OCI-LY3 (cell line): ENCODE data around the gene MTFR1L.

Experiments
- H2AFZ ChIP-seq: fragments of 200-600, 300-600 bp; shearing (Covaris generic); 2 replicates; pipeline ENCODE4 v1.6.0; 2014; ENCODE audit warnings: antibody characterized with exemption, low read depth, low read length
- H3K27ac ChIP-seq: fragments of 200-600, 300-600 bp; sonication (generic); 2 replicates; pipeline ENCODE4 v1.5.1; 2014; ENCODE audit warnings: mild to moderate bottlenecking, low read length, moderate library complexity, mixed read lengths
- H3K27me3 ChIP-seq: fragments of 200-600, 300-600 bp; sonication (generic); 2 replicates; pipeline ENCODE4 v1.6.1; 2014; ENCODE audit warnings: low read depth, low read length, mixed read lengths
- H3K36me3 ChIP-seq: fragments of 200-600, 300-600 bp; sonication (generic); replicated peaks from 2 replicates; pipeline ENCODE3; 2014; ENCODE audit warnings: low read depth, low read length, mixed read lengths
- H3K4me1 ChIP-seq: fragments of 300-600, 200-600 bp; sonication (generic); 2 replicates; pipeline ENCODE4 v1.6.1; 2014; ENCODE audit warnings: low read length, mixed read lengths
- H3K4me2 ChIP-seq: fragments of 200-600, 300-600 bp; sonication (generic); 2 replicates; pipeline ENCODE4 v1.6.1; 2014; ENCODE audit warnings: low read length, mixed read lengths
- H3K4me3 ChIP-seq: fragments of 300-600, 200-600 bp; sonication (generic); 2 replicates; pipeline ENCODE4 v1.5.1; 2014; ENCODE audit warnings: antibody characterized with exemption, mild to moderate bottlenecking, low read length, moderate library complexity
- H3K79me2 ChIP-seq: fragments of 300-600, 200-600 bp; shearing (Covaris generic); 2 replicates; pipeline ENCODE4 v1.6.1; 2014; ENCODE audit warnings: mild to moderate bottlenecking, low read length, mixed read lengths
- H3K9ac ChIP-seq: fragments of 300-600, 200-600 bp; shearing (Covaris generic); 2 replicates; pipeline ENCODE4 v1.6.0; 2014; ENCODE audit warnings: mild to moderate bottlenecking, low read length, moderate library complexity
- H3K9me3 ChIP-seq: fragments of 200-600, 300-600 bp; shearing (Covaris generic); 2 replicates; pipeline ENCODE4 v1.6.1; 2014; ENCODE audit warnings: low read length, mixed read lengths; ENCODE audit not compliant: insufficient read depth
- H4K20me1 ChIP-seq: fragments of 200-600, 300-600 bp; sonication (generic); 2 replicates; pipeline ENCODE4 v1.6.1; 2016; ENCODE audit warnings: low read length, mixed read lengths; ENCODE audit not compliant: insufficient read depth
- CTCF ChIP-seq: fragments of 200-600, 300-600 bp; sonication (generic); IDR thresholded peaks from 2 replicates; pipeline ENCODE4 v1.5.1; 2014; ENCODE audit warnings: antibody characterized with exemption, low read length, low read depth
- EZH2phosphoT487 ChIP-seq: fragments of 200-600 bp; shearing (Covaris generic); IDR thresholded peaks from 2 replicates; pipeline ENCODE4 v1.6.1; 2018; ENCODE audit warnings: antibody characterized with exemption, mixed run types, low read depth

The MTFR1L gene

GRCh38 chr1:25817840-25818501 lies 1.8 kb upstream of the MTFR1L start:
- peaks cover 6% of the 10 kb centered on the region for H3K4me1 ChIP-seq
- H3K9me3 ChIP-seq = no peaks in the 10 kb centered on the region
- H3K4me3 ChIP-seq = no peak overlapping the region
- H4K20me1 ChIP-seq = no peaks in the 10 kb centered on the region
- H2AFZ ChIP-seq = no peak overlapping the region
- H3K79me2 ChIP-seq = peaks cover 16% of the 10 kb centered on the region
- no peak overlapping the region for H3K27ac ChIP-seq
- no peak for TF ChIP-seq EZH2phosphoT487
- TF ChIP-seq CTCF = no peak
- no peak overlapping the region for H3K4me2 ChIP-seq
- H3K36me3 ChIP-seq = no peaks in the 10 kb centered on the region
- no peaks in the 10 kb centered on the region for H3K27me3 ChIP-seq
- H3K9ac ChIP-seq = no peak overlapping the region

DNA sequence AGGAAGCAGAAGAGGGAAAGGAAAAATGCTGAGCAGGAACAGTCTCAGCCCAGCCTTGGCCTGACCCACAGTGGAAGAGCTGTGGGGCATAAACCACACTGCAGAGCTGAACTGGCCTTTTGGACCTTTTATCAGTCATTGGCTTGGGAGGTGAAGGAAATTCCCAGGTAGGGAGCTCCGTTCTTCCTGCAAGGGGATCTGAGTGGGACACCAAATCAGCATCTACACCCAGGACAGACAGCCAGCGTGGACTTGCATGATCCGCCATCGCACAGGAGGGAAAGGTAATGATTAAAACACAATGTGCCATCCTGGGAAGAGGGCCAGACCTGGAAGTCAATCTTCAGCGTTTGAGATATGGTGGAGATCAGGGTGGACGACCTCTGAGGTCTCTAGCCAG lies 1.2 kb upstream of the MTFR1L start:
- Histone ChIP-seq H3K4me3 (peak overlapping the region; percentile 92; the same call in 1 of the 2 replicates), H3K9me3 (no peaks in the 10 kb centered on the region), H4K20me1 (no peaks in the 10 kb centered on the region), H3K79me2 (peaks cover 16% of the 10 kb centered on the region), H3K27ac (no peak overlapping the region), H2AFZ (no peak overlapping the region), H3K9ac (no peak overlapping the region), H3K27me3 (no peaks in the 10 kb centered on the region), H3K4me2 (peak overlapping the region; percentile 90), H3K36me3 (no peaks in the 10 kb centered on the region), H3K4me1 (peaks cover 6% of the 10 kb centered on the region)
- TF ChIP-seq EZH2phosphoT487 = no peak
- TF ChIP-seq CTCF = no peak

- no peaks in the 10 kb centered on the region for H3K36me3 ChIP-seq
- peak overlapping the region; percentile 90 for H3K4me2 ChIP-seq
- H3K4me1 ChIP-seq = peaks cover 4% of the 10 kb centered on the region
- peak overlapping the region; percentile 37 for H3K27ac ChIP-seq
- no peaks in the 10 kb centered on the region for H3K9me3 ChIP-seq
- no peaks in the 10 kb centered on the region for H4K20me1 ChIP-seq
- H3K9ac ChIP-seq = peak overlapping the region; percentile 83
- no peaks in the 10 kb centered on the region for H3K27me3 ChIP-seq
- peak overlapping the region; percentile 92 for H3K4me3 ChIP-seq
- TF ChIP-seq EZH2phosphoT487 (no peak), CTCF (no peak)
- peaks cover 16% of the 10 kb centered on the region for H3K79me2 ChIP-seq
- H2AFZ ChIP-seq = peak overlapping the region; percentile 4; the same call in 1 of the 2 replicates
Measured at GRCh38 chr1:25820247-25821111, 725 bp downstream of the MTFR1L start.

DNA sequence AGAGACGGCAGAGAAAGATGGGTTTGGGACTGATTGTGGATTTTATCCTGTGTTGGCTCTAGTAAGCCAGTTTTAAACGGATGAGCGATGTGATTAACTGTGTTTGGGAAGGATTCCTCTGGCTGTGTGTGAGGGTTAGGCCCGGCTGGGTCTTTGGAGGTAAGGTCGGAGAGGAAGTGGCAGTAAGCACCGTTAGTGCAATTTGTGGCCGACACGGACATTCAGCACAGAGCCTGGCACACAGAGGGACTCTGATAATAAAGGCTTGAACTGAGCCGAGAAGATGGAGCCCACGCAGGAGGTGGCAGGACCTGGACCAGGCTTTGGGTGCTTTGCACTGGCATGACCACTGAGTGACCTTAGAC lies 1.3 kb downstream of the MTFR1L start:
- H3K27me3 ChIP-seq = no peaks in the 10 kb centered on the region
- peak overlapping the region; percentile 90 for H3K4me2 ChIP-seq
- peak overlapping the region; percentile 83 for H3K9ac ChIP-seq
- H3K4me3 ChIP-seq = peak overlapping the region; percentile 92
- TF ChIP-seq CTCF (no peak), EZH2phosphoT487 (no peak)
- peak overlapping the region; percentile 37; the same call in 1 of the 2 replicates for H3K27ac ChIP-seq
- H3K9me3 ChIP-seq = no peaks in the 10 kb centered on the region
- peaks cover 16% of the 10 kb centered on the region for H3K79me2 ChIP-seq
- H4K20me1 ChIP-seq = no peaks in the 10 kb centered on the region
- no peak overlapping the region for H2AFZ ChIP-seq
- peaks cover 4% of the 10 kb centered on the region for H3K4me1 ChIP-seq
- no peaks in the 10 kb centered on the region for H3K36me3 ChIP-seq
